Activated CD8-positive, alpha-beta memory T cell treated with anti-CD3 and anti-CD28 coated beads for 36 hours (primary cell): ENCODE data around the gene TMEM269. TPM values are rescaled to one million over a fixed set of nuclear protein-coding genes. Genes with fewer than 3 reads are reported as not detected.

Experiments used
- CTCF ChIA-PET: fragments of 350-600 bp; sonication (Branson Sonifier 250); formaldehyde crosslinking; loops from one replicate; lab custom pipeline; 2021; ENCODE audit warnings: antibody characterized with exemption; lab: Charles Lee
- POLR2A ChIA-PET: fragments of 350-600 bp; sonication (Branson Sonifier 250); formaldehyde crosslinking; loops from one replicate; lab custom pipeline; 2021; ENCODE audit warnings: antibody characterized with exemption; lab: Charles Lee
- total RNA-seq, 2 experiments: library from RNA; stranded (reverse); gene quantifications; one replicate each; pipeline ENCODE4 v1.2.3, GENCODE V29; 2021

TMEM269 gene
- total RNA-seq, 2 experiments from 2014 or later: 0.13 TPM; not detected in 1

- ChIA-PET CTCF (no interaction called here), POLR2A (no interaction called here)
Measured at GRCh38 chr1:42834803-42835202, 50.0 kb downstream of the TMEM269 start.

- POLR2A ChIA-PET: no interaction called here
- CTCF ChIA-PET: no interaction called here
Measured at GRCh38 chr1:42835422-42835821, 50.6 kb downstream of the TMEM269 start.

GRCh38 chr1:42837709-42838108 is 52.9 kb downstream of the TMEM269 start:
- ChIA-PET CTCF (no interaction called here), POLR2A (no interaction called here)

- ChIA-PET POLR2A (no interaction called here), CTCF (no interaction called here)
Measured at GRCh38 chr1:42838482-42839190, 53.8 kb downstream of the TMEM269 start.

- ChIA-PET POLR2A (no interaction called here), CTCF (no interaction called here)
Measured at GRCh38 chr1:42841010-42841409, 56.2 kb downstream of the TMEM269 start.

GRCh38 chr1:42841440-42842147 is 56.8 kb downstream of the TMEM269 start:
- ChIA-PET CTCF (no interaction called here), POLR2A (no interaction called here)

GRCh38 chr1:42844592-42845140 is 59.9 kb downstream of the TMEM269 start:
- POLR2A ChIA-PET: interaction anchor here (1.1 kb wide), 1 partner anchor 78 kb away, joined by 3 read pairs; the partner anchor contains the start of gene P3H1

GRCh38 chr1:42845193-42845592 is 60.4 kb downstream of the TMEM269 start:
- ChIA-PET CTCF (interaction anchor here (0.5 to 1.3 kb wide), 2 partner anchors 89 to 1494 kb away, joined by 3 to 4 read pairs; no protein-coding TSS in a partner anchor), POLR2A (interaction anchor here (1.1 kb wide), 1 partner anchor 78 kb away, joined by 3 read pairs; the partner anchor contains the start of gene P3H1)

More at GRCh38 chr1:42844592-42845140, 59.9 kb downstream of the TMEM269 start:
- CTCF ChIA-PET: no interaction called here

GRCh38 chr1:42845866-42846256 is 61.1 kb downstream of the TMEM269 start:
- CTCF ChIA-PET: interaction anchor here (0.6 to 1.6 kb wide), 8 partner anchors 21 to 89 kb away, joined by 3 to 6 read pairs (median 4); partner anchors contain the start of genes C1orf50 and P3H1
- POLR2A ChIA-PET: interaction anchor here (0.5 to 2.4 kb wide), 5 partner anchors 21 to 539 kb away, joined by 3 to 15 read pairs (median 3); partner anchors contain the start of genes C1orf50, P3H1 and SLC2A1

- ChIA-PET CTCF (interaction anchor here (0.6 to 1.6 kb wide), 10 partner anchors 21 to 227 kb away, joined by 3 to 6 read pairs (median 4); partner anchors contain the start of genes C1orf50 and P3H1), POLR2A (interaction anchor here (0.5 to 2.4 kb wide), 5 partner anchors 20 to 538 kb away, joined by 3 to 15 read pairs (median 3); partner anchors contain the start of genes C1orf50, P3H1 and SLC2A1)
Measured at GRCh38 chr1:42846257-42847110, 61.7 kb downstream of the TMEM269 start, which contains the start of gene ZNF691. ZNF691 (plus strand) TSS chr1:42846613; CDS start chr1:42849659, 3,046 bp downstream.

- CTCF ChIA-PET: interaction anchor here (1.0 to 1.6 kb wide), 6 partner anchors 27 to 226 kb away, joined by 3 to 6 read pairs (median 4); no protein-coding TSS in a partner anchor
- POLR2A ChIA-PET: interaction anchor here (2.4 kb wide), 1 partner anchor 80 kb away, joined by 15 read pairs; the partner anchor contains the start of genes C1orf50 and P3H1
Measured at GRCh38 chr1:42847111-42847595, 62.4 kb downstream of the TMEM269 start.

GRCh38 chr1:42847721-42848460 is 63.1 kb downstream of the TMEM269 start:
- ChIA-PET POLR2A (interaction anchor here (0.5 to 2.4 kb wide), 3 partner anchors 81 to 109 kb away, joined by 3 to 15 read pairs (median 3); partner anchors contain the start of genes C1orf50 and P3H1), CTCF (interaction anchor here (0.9 to 1.4 kb wide), 3 partner anchors 77 to 226 kb away, joined by 3 to 5 read pairs (median 5); no protein-coding TSS in a partner anchor)

- ChIA-PET CTCF (interaction anchor here (0.9 to 1.8 kb wide), 2 partner anchors 224 to 225 kb away, joined by 4 to 5 read pairs; no protein-coding TSS in a partner anchor), POLR2A (interaction anchor here (1.0 kb wide), 1 partner anchor 82 kb away, joined by 3 read pairs; the partner anchor contains the start of genes C1orf50 and P3H1)
Measured at GRCh38 chr1:42848823-42849537, 64.2 kb downstream of the TMEM269 start.

GRCh38 chr1:42849944-42850343 is 65.2 kb downstream of the TMEM269 start:
- ChIA-PET POLR2A (interaction anchor here (1.0 kb wide), 1 partner anchor 83 kb away, joined by 3 read pairs; the partner anchor contains the start of genes C1orf50 and P3H1), CTCF (interaction anchor here (1.8 kb wide), 1 partner anchor 223 kb away, joined by 4 read pairs; no protein-coding TSS in a partner anchor)
